MM.1S (cell line): ENCODE data around the gene LPCAT2.

ENCODE experiments used
- DNase-seq: peaks from one replicate; pipeline ENCODE4 v3.0.0-alpha.2; 2015
- H2AFZ ChIP-seq: fragments of 300-600 bp; sonication (generic); 2 replicates; pipeline ENCODE4 v1.6.0; 2016; ENCODE audit warnings: antibody characterized with exemption, low read length
- H3F3A ChIP-seq: fragments of 300-600 bp; sonication (generic); 2 replicates; pipeline ENCODE4 v1.6.1; 2016; ENCODE audit warnings: mild to moderate bottlenecking, antibody characterized with exemption, low read length, moderate library complexity, mixed read lengths; ENCODE audit not compliant: insufficient read depth
- H3K27ac ChIP-seq: fragments of 300-600 bp; sonication (generic); 2 replicates; pipeline ENCODE4 v1.5.1; 2016; ENCODE audit warnings: mild to moderate bottlenecking, low read length
- H3K27me3 ChIP-seq: fragments of 300-600 bp; sonication (generic); replicated peaks from 2 replicates; pipeline ENCODE4 v1.6.0; 2016; ENCODE audit warnings: low read length; ENCODE audit not compliant: insufficient read depth
- H3K36me3 ChIP-seq: fragments of 300-600 bp; sonication (generic); replicated peaks from 2 replicates; pipeline ENCODE4 v1.6.1; 2016; ENCODE audit warnings: mild to moderate bottlenecking, low read length, mixed read lengths; ENCODE audit not compliant: insufficient read depth
- H3K4me1 ChIP-seq: fragments of 300-600 bp; sonication (generic); 2 replicates; pipeline ENCODE4 v1.6.1; 2016; ENCODE audit warnings: low read length, mixed read lengths
- H3K4me2 ChIP-seq: fragments of 300-600 bp; sonication (generic); 2 replicates; pipeline ENCODE4 v1.6.0; 2016; ENCODE audit warnings: low read depth, low read length
- H3K4me3 ChIP-seq: fragments of 300-600 bp; sonication (generic); 2 replicates; pipeline ENCODE4 v1.5.1; 2016; ENCODE audit warnings: low read length, mixed read lengths
- H3K79me2 ChIP-seq: fragments of 300-600 bp; sonication (generic); 2 replicates; pipeline ENCODE4 v1.6.1; 2016; ENCODE audit warnings: mixed run types, low read length, mixed read lengths
- H3K9ac ChIP-seq: fragments of 300-600 bp; sonication (generic); 2 replicates; pipeline ENCODE4 v1.6.1; 2016; ENCODE audit warnings: low read length, mixed read lengths
- H3K9me2 ChIP-seq: fragments of 300-600 bp; sonication (generic); replicated peaks from 2 replicates; pipeline ENCODE4 v1.6.1; 2016; ENCODE audit warnings: mild to moderate bottlenecking, low read length, mixed read lengths; ENCODE audit not compliant: insufficient read depth
- H3K9me3 ChIP-seq: fragments of 300-600 bp; sonication (generic); replicated peaks from 2 replicates; pipeline ENCODE4 v1.6.1; 2016; ENCODE audit warnings: mild to moderate bottlenecking, low read length, mixed read lengths; ENCODE audit not compliant: insufficient read depth
- H4K20me1 ChIP-seq: fragments of 300-600 bp; sonication (generic); 2 replicates; pipeline ENCODE4 v1.6.1; 2016; ENCODE audit warnings: mild to moderate bottlenecking, low read length, moderate library complexity, mixed read lengths; ENCODE audit not compliant: insufficient read depth
- EZH2 ChIP-seq: fragments of 300-600 bp; sonication (generic); optimal IDR thresholded peaks from 2 replicates; pipeline ENCODE3; 2017; ENCODE audit warnings: low read depth, mild to moderate bottlenecking, antibody characterized with exemption, low read length, mixed read lengths
- EZH2phosphoT487 ChIP-seq: fragments of 300-600 bp; sonication (generic); IDR thresholded peaks from 2 replicates; pipeline ENCODE4 v1.6.1; 2018; ENCODE audit warnings: antibody characterized with exemption, low read length
- TF ChIP-seq, protein P1 (sequence below): fragments of 300-600 bp; sonication (generic); IDR thresholded peaks from 2 replicates; pipeline ENCODE4 v1.5.1; 2016; ENCODE audit warnings: antibody characterized with exemption, low read length, mixed read lengths

The LPCAT2 gene

DNA sequence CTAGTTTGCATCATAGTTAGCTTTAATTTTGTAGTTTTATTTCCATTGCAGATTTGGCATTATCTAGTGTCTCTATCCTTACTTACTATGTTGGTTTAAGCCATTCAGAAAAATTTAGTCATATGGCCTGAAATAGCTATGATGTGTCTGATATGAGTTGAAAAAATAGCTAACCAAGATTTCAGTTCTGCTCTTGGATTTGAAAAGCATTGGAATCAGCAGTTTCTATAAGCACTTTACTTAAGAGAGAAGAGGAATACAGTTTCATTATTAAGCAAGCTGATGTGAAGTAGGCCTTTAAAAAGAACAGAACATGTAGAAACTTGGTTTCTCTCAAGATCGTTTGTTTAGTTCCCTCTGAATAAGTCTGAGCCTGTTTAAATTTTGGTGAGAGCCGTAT lies 25.9 kb downstream of the LPCAT2 start:
- peaks cover 14% of the 10 kb centered on the region for H3K4me1 ChIP-seq
- H3K27ac ChIP-seq, result peak overlapping the region; percentile 47; the same call in 1 of the 2 replicates

DNA sequence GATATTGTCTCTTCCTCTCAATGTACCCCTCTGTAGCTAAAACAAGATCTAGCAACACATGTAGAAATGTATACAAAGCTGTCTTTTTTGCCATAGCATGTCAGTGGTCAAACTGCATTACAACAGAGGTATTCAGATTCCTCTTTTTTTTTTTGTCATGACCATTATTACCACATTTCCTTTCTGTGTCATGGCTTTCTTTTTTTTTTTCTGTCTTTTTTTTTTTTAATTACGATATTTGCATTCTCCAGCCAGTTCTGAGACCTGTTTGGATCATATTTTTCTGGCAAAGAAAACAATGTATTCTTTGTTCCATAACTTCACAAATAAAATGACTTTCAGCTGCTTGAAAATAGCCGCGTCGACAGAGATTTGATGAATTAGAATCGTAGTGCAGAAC lies 30.2 kb downstream of the LPCAT2 start:
- no peaks in the 10 kb centered on the region for H3K36me3 ChIP-seq
- H3K9ac ChIP-seq, result no peak overlapping the region
- H2AFZ ChIP-seq, result no peak overlapping the region
- H3K4me2 ChIP-seq, result no peak overlapping the region
- no peaks in the 10 kb centered on the region for H4K20me1 ChIP-seq
- no peaks in the 10 kb centered on the region for H3K9me2 ChIP-seq
- TF ChIP-seq, protein P1, sequence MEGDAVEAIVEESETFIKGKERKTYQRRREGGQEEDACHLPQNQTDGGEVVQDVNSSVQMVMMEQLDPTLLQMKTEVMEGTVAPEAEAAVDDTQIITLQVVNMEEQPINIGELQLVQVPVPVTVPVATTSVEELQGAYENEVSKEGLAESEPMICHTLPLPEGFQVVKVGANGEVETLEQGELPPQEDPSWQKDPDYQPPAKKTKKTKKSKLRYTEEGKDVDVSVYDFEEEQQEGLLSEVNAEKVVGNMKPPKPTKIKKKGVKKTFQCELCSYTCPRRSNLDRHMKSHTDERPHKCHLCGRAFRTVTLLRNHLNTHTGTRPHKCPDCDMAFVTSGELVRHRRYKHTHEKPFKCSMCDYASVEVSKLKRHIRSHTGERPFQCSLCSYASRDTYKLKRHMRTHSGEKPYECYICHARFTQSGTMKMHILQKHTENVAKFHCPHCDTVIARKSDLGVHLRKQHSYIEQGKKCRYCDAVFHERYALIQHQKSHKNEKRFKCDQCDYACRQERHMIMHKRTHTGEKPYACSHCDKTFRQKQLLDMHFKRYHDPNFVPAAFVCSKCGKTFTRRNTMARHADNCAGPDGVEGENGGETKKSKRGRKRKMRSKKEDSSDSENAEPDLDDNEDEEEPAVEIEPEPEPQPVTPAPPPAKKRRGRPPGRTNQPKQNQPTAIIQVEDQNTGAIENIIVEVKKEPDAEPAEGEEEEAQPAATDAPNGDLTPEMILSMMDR, result no peak
- TF ChIP-seq EZH2, result no peak
- TF ChIP-seq EZH2phosphoT487, result no peak
- peaks cover 4% of the 10 kb centered on the region; the same call in 1 of the 2 replicates for H3F3A ChIP-seq
- no peaks in the 10 kb centered on the region for H3K79me2 ChIP-seq
- DNase-seq, result no peak
- no peaks in the 10 kb centered on the region for H3K9me3 ChIP-seq
- no peak overlapping the region for H3K4me3 ChIP-seq
- peaks cover 14% of the 10 kb centered on the region for H3K4me1 ChIP-seq
- H3K27me3 ChIP-seq, result no peaks in the 10 kb centered on the region
- H3K27ac ChIP-seq, result no peak overlapping the region

More for the DNA sequence above, 25.9 kb downstream of the LPCAT2 start:
- H4K20me1 ChIP-seq, result no peaks in the 10 kb centered on the region
- H3K9ac ChIP-seq, result no peak overlapping the region
- no peaks in the 10 kb centered on the region for H3K9me3 ChIP-seq
- H3K4me3 ChIP-seq, result no peak overlapping the region
- peak; percentile 55 for DNase-seq
- H3K9me2 ChIP-seq, result no peaks in the 10 kb centered on the region
- peak overlapping the region; percentile 6; the same call in 1 of the 2 replicates for H2AFZ ChIP-seq
- peaks cover 4% of the 10 kb centered on the region; the same call in 1 of the 2 replicates for H3F3A ChIP-seq
- peak overlapping the region; percentile 2; the same call in 1 of the 2 replicates for H3K4me2 ChIP-seq
- H3K36me3 ChIP-seq, result no peaks in the 10 kb centered on the region
- TF ChIP-seq EZH2phosphoT487, result no peak
- TF ChIP-seq EZH2, result no peak
- TF ChIP-seq, protein P1, result no peak
- H3K27me3 ChIP-seq, result no peaks in the 10 kb centered on the region
- H3K79me2 ChIP-seq, result no peaks in the 10 kb centered on the region

- Histone ChIP-seq H3F3A (peaks cover 4% of the 10 kb centered on the region; the same call in 1 of the 2 replicates), H3K4me3 (no peak overlapping the region), H3K27me3 (no peaks in the 10 kb centered on the region), H4K20me1 (no peaks in the 10 kb centered on the region), H3K36me3 (no peaks in the 10 kb centered on the region), H3K9me3 (no peaks in the 10 kb centered on the region), H3K4me1 (peaks cover 14% of the 10 kb centered on the region), H2AFZ (no peak overlapping the region), H3K4me2 (no peak overlapping the region), H3K9me2 (no peaks in the 10 kb centered on the region), H3K27ac (no peak overlapping the region), H3K9ac (no peak overlapping the region), H3K79me2 (no peaks in the 10 kb centered on the region)
- TF ChIP-seq EZH2 (no peak), EZH2phosphoT487 (no peak)
- TF ChIP-seq, protein P1, result no peak
- no peak for DNase-seq
Observed at GRCh38 chr16:55539488-55539887, 30.6 kb downstream of the LPCAT2 start.
